RWPE2 (cell line): ENCODE data around the gene SHMT2.

ENCODE experiments used
- ATAC-seq: fragments of 200-7000 bp; cut with Tn5 transposase; 3 replicates; pipeline ENCODE4 v1.9.1; 2021; ENCODE audit warnings: low read depth
- DNase-seq: peaks from one replicate; pipeline ENCODE4 v3.0.0-alpha.2; 2020; ENCODE audit warnings: low spot score
- H3K27ac ChIP-seq: fragments of 450-650 bp; 2 replicates; pipeline ENCODE4 v1.5.1; 2017; ENCODE audit warnings: mild to moderate bottlenecking; ENCODE audit not compliant: poor library complexity, severe bottlenecking
- H3K27me3 ChIP-seq: fragments of 250-450 bp; sonication (Bioruptor Pico); 2 replicates; pipeline ENCODE4 v1.5.1; 2021; ENCODE audit warnings: mild to moderate bottlenecking, moderate library complexity; ENCODE audit not compliant: insufficient read depth, poor library complexity, severe bottlenecking
- H3K36me3 ChIP-seq: fragments of 250-450 bp; sonication (Bioruptor Pico); 2 replicates; pipeline ENCODE4 v1.5.1; 2020; ENCODE audit warnings: low read depth, mild to moderate bottlenecking, moderate library complexity
- H3K4me1 ChIP-seq: fragments of 250-450 bp; sonication (Bioruptor Pico); 2 replicates; pipeline ENCODE4 v1.5.1; 2021; ENCODE audit warnings: mild to moderate bottlenecking, moderate library complexity; ENCODE audit not compliant: insufficient read depth, poor library complexity, severe bottlenecking
- H3K4me3 ChIP-seq: fragments of 250-450 bp; sonication (Bioruptor Pico); 2 replicates; pipeline ENCODE4 v1.5.1; 2021; ENCODE audit warnings: mild to moderate bottlenecking, moderate library complexity; ENCODE audit not compliant: severe bottlenecking
- H3K9me3 ChIP-seq: fragments of 250-450 bp; sonication (Bioruptor Pico); 2 replicates; pipeline ENCODE4 v1.5.1; 2021; ENCODE audit warnings: mild to moderate bottlenecking, moderate library complexity; ENCODE audit not compliant: severe bottlenecking
- TF ChIP-seq, protein P1 (sequence below): fragments of 450-650 bp; IDR thresholded peaks from one replicate; pipeline ENCODE4 v1.5.1; 2017; ENCODE audit warnings: mild to moderate bottlenecking, moderate library complexity; ENCODE audit not compliant: poor library complexity, severe bottlenecking

The SHMT2 gene

DNA sequence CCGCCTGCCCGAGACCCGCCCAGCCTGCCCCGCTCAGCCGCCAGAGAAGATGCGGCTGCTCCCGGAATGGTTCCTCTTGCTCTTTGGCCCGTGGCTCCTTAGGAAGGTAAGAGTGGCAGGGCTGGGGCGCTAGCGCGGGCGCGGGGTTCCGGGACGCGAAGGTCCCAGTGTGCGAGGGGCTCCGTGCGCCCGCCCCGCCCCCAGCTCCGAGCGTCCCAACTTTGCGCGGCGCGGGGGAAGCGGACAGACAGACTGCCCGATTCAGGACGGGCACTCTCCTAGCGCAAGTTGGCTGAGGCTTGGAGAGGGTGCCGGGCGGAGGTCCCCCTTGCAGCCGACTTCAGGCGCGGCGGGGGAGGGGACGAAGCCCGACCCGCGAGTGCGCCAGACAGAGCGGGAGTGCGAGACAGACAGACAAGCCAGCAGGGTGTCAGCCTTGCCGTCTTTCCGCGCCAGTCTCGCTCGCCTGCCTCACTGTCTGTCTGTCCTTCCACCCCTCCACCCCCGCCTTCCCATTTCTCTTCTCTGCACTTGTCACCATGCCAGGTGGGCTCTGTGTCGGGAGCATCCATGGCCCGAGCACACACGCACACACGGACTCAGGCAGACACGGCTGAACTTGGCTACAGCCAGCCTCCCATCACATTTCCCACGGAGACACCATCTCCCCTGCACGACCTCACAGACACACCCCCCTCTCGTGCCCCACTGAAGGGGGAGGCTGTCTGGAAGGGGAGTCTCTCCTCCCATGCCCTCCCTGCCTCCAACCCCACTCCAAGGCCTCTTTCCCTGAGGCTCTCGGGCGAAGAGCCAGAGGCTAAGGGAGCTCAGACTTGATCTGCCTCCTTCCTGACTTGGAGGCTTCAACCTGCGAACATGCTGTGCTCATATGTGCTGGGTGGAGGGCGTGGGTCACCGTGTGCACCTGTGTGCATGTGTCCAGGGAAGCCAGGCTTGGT, 12.3 kb upstream of the SHMT2 start:
- TF ChIP-seq, protein P1, sequence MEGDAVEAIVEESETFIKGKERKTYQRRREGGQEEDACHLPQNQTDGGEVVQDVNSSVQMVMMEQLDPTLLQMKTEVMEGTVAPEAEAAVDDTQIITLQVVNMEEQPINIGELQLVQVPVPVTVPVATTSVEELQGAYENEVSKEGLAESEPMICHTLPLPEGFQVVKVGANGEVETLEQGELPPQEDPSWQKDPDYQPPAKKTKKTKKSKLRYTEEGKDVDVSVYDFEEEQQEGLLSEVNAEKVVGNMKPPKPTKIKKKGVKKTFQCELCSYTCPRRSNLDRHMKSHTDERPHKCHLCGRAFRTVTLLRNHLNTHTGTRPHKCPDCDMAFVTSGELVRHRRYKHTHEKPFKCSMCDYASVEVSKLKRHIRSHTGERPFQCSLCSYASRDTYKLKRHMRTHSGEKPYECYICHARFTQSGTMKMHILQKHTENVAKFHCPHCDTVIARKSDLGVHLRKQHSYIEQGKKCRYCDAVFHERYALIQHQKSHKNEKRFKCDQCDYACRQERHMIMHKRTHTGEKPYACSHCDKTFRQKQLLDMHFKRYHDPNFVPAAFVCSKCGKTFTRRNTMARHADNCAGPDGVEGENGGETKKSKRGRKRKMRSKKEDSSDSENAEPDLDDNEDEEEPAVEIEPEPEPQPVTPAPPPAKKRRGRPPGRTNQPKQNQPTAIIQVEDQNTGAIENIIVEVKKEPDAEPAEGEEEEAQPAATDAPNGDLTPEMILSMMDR, result no peak
- DNase-seq (no peak), ATAC-seq (peak; percentile 3; the same call in 1 of the 3 replicates)
- Histone ChIP-seq H3K4me1 (no peaks in the 10 kb centered on the region), H3K27ac (no peak overlapping the region), H3K9me3 (no peaks in the 10 kb centered on the region), H3K36me3 (no peaks in the 10 kb centered on the region), H3K27me3 (peaks cover 74% of the 10 kb centered on the region), H3K4me3 (peak overlapping the region; percentile 36)

DNA sequence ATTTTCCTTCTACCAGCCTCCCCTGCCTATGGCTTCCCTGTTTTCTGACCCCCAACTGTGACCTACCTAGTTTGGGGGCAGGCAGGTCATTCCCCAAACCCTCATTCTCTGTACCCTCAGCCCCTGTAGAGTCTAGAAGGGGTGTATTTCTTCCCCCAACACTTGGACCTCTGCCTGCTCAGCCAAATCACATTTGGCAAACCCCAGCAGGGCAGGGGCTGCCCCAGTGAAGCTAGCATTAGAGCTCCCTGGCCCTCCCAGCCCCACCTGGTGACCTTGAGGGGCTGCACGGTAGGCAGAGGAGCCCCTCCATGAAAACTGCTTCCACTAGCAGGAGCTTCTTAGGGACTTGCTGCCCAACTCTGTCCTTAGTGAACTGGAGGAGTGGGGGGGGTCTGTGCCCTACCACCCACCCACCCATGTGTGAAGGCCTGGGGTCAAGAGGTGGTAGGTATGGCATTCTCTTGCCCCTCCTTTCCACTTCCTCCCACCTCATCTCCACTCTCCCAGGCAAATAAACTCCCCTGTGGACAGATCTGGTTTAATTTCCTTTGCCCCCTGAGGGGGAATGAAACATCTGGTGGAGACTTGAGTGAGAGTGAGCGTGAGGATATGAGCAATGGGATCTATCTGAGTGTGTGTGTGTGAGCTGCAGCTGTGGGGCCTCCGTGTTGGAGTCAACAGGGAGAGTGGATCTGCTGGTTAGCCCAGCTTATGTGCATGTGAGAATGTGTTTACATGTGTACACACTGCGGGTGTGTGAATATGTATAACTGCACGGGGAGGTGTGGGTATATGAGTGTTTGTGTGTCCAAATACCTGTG, 11.3 kb upstream of the SHMT2 start:
- peaks cover 74% of the 10 kb centered on the region for H3K27me3 ChIP-seq
- no peak overlapping the region for H3K27ac ChIP-seq
- H3K4me1 ChIP-seq, result no peaks in the 10 kb centered on the region
- no peaks in the 10 kb centered on the region for H3K36me3 ChIP-seq
- DNase-seq (no peak), ATAC-seq (no peak)
- TF ChIP-seq, protein P1, result no peak
- H3K9me3 ChIP-seq, result no peaks in the 10 kb centered on the region
- no peak overlapping the region for H3K4me3 ChIP-seq

GRCh38 chr12:57219205-57219992, 10.1 kb upstream of the SHMT2 start:
- no peak overlapping the region for H3K4me3 ChIP-seq
- TF ChIP-seq, protein P1, result no peak
- no peak overlapping the region for H3K27ac ChIP-seq
- DNase-seq, result no peak
- peaks cover 73% of the 10 kb centered on the region for H3K27me3 ChIP-seq
- no peaks in the 10 kb centered on the region for H3K4me1 ChIP-seq
- no peaks in the 10 kb centered on the region for H3K36me3 ChIP-seq
- ATAC-seq, result no peak
- H3K9me3 ChIP-seq, result no peaks in the 10 kb centered on the region

DNA sequence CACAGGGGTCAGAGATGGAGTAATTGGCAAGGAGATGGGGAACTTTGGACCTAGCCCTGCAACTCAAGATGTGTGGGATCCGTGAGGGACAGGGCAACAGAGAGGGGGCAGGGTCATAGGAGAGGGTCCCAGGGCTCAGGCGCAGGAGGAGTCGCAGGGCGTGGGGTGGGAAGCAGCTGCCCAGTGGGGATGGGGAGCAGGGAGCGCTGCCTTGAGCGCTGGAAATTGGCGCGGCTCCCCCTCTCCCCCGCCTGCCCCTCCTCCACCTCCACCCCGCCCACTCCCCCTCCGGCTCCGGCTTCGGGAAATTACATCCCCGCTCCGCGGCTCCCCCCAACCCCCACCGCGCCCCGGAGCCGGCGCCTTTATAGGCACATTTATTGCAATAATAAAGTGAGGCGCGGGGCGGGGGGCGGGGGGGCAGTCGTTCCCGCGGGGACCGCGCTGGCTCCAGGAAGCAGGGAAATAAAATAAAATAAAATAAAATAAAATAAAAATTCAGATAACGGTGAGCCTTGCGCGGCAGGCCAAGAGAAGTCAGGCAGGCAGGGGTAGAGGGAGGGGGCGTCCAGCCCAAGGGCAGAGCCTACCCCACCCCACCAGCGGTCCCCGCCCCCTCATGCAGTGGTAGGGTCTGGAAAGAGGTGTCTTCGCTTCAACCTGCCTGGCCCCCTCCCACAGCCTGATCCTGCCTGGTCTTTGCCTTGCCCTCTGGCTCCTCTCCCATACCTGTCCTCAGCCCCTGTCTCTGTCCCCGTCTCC, 9.3 kb upstream of the SHMT2 start:
- peaks cover 66% of the 10 kb centered on the region for H3K27me3 ChIP-seq

More for the DNA sequence above, 9.3 kb upstream of the SHMT2 start:
- Histone ChIP-seq H3K4me3 (no peak overlapping the region), H3K9me3 (no peaks in the 10 kb centered on the region), H3K27ac (no peak overlapping the region), H3K36me3 (no peaks in the 10 kb centered on the region), H3K4me1 (no peaks in the 10 kb centered on the region)
- DNase-seq, result no peak
- TF ChIP-seq, protein P1, result no peak
- no peak for ATAC-seq
